ENCODE results near the gene GRID1.

GRID1 gene

DNA sequence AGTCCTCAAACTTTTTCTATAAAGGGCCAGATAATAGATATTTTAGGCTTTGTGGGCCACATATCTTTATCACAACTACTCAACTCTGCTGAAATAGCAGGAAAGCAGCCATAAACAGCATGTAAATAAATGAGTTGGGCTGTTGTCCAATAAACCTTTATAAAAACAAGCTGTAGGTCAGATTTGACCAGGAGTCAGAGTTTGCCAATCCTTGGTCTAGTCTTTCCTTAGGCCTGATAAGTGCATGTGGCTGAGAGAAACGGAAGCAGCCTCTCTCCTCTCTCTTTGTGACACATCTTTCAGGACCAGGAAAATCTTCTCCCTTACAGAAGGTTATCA lies 724.5 kb downstream of the GRID1 start:
- no peaks in the 10 kb centered on the region for H3K9me3 ChIP-seq (ENCODE audit: control insufficient read depth, insufficient read depth, low read depth, low read length)
- H3K36me3 ChIP-seq (ENCODE audit: control insufficient read depth in 2 of 2, insufficient read depth in 1 of 2, low read length in 2 of 2) = no peaks in the 10 kb centered on the region
- peaks cover 40% of the 10 kb centered on the region for H3K4me1 ChIP-seq (ENCODE audit: control insufficient read depth, insufficient read depth, low read length)
- H3K4me3 ChIP-seq (ENCODE audit: low read depth, low read length) = no peak overlapping the region
- ChIA-PET CTCF (interaction anchor here (0.6 to 0.7 kb wide), 2 partner anchors 28 to 37 kb away, joined by 3 read pairs; no protein-coding TSS in a partner anchor), POLR2A (no interaction called here)
- peak overlapping the region; percentile 92 for H3K27ac ChIP-seq (ENCODE audit: extremely low read depth, low read depth, low read length)
- TF ChIP-seq ZNF133 (tag by site-specific recombination; IDR thresholded peaks at IDR 0.05) (no peak), SETDB1 (IDR thresholded peaks at IDR 0.05; ENCODE audit: insufficient read length, low read length) (peak; percentile 3), GFI1B (tag by site-specific recombination; IDR thresholded peaks at IDR 0.05) (peak; percentile 41; the same call in 1 of the 2 replicates)

DNA sequence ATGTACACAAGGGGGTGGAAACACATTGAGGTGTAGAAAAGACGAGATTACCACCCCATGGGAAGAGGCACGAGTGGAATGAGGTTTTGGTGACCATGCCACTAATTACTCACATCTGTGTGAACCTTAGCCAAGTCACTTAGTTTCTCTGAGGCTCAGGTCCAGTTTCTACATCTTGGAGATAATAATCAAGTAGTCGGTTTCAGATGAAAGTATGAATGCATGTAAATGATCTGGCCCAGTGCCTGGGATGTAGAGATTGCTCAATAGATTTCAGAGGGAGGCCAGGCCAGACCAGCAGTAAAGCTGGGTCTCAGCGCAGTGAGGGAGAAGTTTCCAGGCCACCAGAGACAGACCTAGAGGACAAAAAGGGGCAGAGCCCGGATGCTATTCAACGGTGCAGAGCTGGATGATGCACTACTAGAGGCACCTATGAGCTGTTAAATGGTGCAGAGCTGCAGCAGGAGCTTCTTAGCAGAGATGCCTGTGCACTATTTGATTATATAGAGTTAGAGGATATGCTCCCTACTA lies 725.1 kb downstream of the GRID1 start:
- Histone ChIP-seq H3K9me3 (ENCODE audit: control insufficient read depth, insufficient read depth, low read depth, low read length) (no peaks in the 10 kb centered on the region), H3K27ac (ENCODE audit: extremely low read depth, low read depth, low read length) (peak overlapping the region; percentile 92), H3K36me3 (ENCODE audit: control insufficient read depth in 2 of 2, insufficient read depth in 1 of 2, low read length in 2 of 2) (no peaks in the 10 kb centered on the region), H3K4me1 (ENCODE audit: control insufficient read depth, insufficient read depth, low read length) (peaks cover 40% of the 10 kb centered on the region), H3K4me3 (ENCODE audit: low read depth, low read length) (no peak overlapping the region)
- ChIA-PET CTCF (interaction anchor here (0.6 kb wide), 1 partner anchor 28 kb away, joined by 3 read pairs; no protein-coding TSS in a partner anchor), POLR2A (no interaction called here)
- TF ChIP-seq ZNF514 (tag by site-specific recombination; IDR thresholded peaks at IDR 0.05) (no peak), SP3 (tag by site-specific recombination; IDR thresholded peaks at IDR 0.05) (no peak), ZFHX2 (tag by site-specific recombination; conservative IDR thresholded peaks at IDR 0.05) (no peak), ZEB2 (tag by site-specific recombination; IDR thresholded peaks at IDR 0.05) (peak; percentile 17; the same call in 1 of the 2 replicates), ZNF24 (tag by site-specific recombination; IDR thresholded peaks at IDR 0.05) (peak; percentile 56), ZNF174 (tag by site-specific recombination; IDR thresholded peaks at IDR 0.05) (no peak), ZNF561 (tag by site-specific recombination; IDR thresholded peaks at IDR 0.05; ENCODE audit: borderline replicate concordance) (no peak), ZNF571 (tag by site-specific recombination; IDR thresholded peaks at IDR 0.05) (no peak), GLIS1 (tag by site-specific recombination; IDR thresholded peaks at IDR 0.05) (peak; percentile 55; the same call in 1 of the 2 replicates), ZNF785 (tag by site-specific recombination; IDR thresholded peaks at IDR 0.05) (no peak), SP7 (tag by site-specific recombination; IDR thresholded peaks at IDR 0.05) (peak; percentile 71), ZNF416 (tag by site-specific recombination; IDR thresholded peaks at IDR 0.05) (no peak), ZNF629 (tag by site-specific recombination; IDR thresholded peaks at IDR 0.05) (peak; percentile 33), SETDB1 (IDR thresholded peaks at IDR 0.05; ENCODE audit: insufficient read length, low read length) (peak; percentile 20), ZNF404 (tag by site-specific recombination; IDR thresholded peaks at IDR 0.05) (no peak), ZNF677 (tag by site-specific recombination; IDR thresholded peaks at IDR 0.05) (no peak), BCL11A (tag by site-specific recombination; IDR thresholded peaks at IDR 0.05; ENCODE audit: low read depth) (no peak)
- TF ChIP-seq, protein P1, sequence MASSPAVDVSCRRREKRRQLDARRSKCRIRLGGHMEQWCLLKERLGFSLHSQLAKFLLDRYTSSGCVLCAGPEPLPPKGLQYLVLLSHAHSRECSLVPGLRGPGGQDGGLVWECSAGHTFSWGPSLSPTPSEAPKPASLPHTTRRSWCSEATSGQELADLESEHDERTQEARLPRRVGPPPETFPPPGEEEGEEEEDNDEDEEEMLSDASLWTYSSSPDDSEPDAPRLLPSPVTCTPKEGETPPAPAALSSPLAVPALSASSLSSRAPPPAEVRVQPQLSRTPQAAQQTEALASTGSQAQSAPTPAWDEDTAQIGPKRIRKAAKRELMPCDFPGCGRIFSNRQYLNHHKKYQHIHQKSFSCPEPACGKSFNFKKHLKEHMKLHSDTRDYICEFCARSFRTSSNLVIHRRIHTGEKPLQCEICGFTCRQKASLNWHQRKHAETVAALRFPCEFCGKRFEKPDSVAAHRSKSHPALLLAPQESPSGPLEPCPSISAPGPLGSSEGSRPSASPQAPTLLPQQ (tag by site-specific recombination; IDR thresholded peaks at IDR 0.05) = 0 out of 2 replicates have a peak, but pooled peaks have one; percentile 38
- TF ChIP-seq, protein P2, sequence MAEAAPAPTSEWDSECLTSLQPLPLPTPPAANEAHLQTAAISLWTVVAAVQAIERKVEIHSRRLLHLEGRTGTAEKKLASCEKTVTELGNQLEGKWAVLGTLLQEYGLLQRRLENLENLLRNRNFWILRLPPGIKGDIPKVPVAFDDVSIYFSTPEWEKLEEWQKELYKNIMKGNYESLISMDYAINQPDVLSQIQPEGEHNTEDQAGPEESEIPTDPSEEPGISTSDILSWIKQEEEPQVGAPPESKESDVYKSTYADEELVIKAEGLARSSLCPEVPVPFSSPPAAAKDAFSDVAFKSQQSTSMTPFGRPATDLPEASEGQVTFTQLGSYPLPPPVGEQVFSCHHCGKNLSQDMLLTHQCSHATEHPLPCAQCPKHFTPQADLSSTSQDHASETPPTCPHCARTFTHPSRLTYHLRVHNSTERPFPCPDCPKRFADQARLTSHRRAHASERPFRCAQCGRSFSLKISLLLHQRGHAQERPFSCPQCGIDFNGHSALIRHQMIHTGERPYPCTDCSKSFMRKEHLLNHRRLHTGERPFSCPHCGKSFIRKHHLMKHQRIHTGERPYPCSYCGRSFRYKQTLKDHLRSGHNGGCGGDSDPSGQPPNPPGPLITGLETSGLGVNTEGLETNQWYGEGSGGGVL (tag by site-specific recombination; IDR thresholded peaks at IDR 0.05) = peak; percentile 38; the same call in 1 of the 2 replicates
- TF ChIP-seq, protein P3, sequence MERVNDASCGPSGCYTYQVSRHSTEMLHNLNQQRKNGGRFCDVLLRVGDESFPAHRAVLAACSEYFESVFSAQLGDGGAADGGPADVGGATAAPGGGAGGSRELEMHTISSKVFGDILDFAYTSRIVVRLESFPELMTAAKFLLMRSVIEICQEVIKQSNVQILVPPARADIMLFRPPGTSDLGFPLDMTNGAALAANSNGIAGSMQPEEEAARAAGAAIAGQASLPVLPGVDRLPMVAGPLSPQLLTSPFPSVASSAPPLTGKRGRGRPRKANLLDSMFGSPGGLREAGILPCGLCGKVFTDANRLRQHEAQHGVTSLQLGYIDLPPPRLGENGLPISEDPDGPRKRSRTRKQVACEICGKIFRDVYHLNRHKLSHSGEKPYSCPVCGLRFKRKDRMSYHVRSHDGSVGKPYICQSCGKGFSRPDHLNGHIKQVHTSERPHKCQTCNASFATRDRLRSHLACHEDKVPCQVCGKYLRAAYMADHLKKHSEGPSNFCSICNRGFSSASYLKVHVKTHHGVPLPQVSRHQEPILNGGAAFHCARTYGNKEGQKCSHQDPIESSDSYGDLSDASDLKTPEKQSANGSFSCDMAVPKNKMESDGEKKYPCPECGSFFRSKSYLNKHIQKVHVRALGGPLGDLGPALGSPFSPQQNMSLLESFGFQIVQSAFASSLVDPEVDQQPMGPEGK (tag by site-specific recombination; IDR thresholded peaks at IDR 0.05) = 0 out of 2 replicates have a peak, but pooled peaks have one; percentile 20
- TF ChIP-seq, protein P4, sequence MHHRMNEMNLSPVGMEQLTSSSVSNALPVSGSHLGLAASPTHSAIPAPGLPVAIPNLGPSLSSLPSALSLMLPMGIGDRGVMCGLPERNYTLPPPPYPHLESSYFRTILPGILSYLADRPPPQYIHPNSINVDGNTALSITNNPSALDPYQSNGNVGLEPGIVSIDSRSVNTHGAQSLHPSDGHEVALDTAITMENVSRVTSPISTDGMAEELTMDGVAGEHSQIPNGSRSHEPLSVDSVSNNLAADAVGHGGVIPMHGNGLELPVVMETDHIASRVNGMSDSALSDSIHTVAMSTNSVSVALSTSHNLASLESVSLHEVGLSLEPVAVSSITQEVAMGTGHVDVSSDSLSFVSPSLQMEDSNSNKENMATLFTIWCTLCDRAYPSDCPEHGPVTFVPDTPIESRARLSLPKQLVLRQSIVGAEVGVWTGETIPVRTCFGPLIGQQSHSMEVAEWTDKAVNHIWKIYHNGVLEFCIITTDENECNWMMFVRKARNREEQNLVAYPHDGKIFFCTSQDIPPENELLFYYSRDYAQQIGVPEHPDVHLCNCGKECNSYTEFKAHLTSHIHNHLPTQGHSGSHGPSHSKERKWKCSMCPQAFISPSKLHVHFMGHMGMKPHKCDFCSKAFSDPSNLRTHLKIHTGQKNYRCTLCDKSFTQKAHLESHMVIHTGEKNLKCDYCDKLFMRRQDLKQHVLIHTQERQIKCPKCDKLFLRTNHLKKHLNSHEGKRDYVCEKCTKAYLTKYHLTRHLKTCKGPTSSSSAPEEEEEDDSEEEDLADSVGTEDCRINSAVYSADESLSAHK (tag by site-specific recombination; IDR thresholded peaks at IDR 0.05) = peak; percentile 93
- TF ChIP-seq, protein P5, sequence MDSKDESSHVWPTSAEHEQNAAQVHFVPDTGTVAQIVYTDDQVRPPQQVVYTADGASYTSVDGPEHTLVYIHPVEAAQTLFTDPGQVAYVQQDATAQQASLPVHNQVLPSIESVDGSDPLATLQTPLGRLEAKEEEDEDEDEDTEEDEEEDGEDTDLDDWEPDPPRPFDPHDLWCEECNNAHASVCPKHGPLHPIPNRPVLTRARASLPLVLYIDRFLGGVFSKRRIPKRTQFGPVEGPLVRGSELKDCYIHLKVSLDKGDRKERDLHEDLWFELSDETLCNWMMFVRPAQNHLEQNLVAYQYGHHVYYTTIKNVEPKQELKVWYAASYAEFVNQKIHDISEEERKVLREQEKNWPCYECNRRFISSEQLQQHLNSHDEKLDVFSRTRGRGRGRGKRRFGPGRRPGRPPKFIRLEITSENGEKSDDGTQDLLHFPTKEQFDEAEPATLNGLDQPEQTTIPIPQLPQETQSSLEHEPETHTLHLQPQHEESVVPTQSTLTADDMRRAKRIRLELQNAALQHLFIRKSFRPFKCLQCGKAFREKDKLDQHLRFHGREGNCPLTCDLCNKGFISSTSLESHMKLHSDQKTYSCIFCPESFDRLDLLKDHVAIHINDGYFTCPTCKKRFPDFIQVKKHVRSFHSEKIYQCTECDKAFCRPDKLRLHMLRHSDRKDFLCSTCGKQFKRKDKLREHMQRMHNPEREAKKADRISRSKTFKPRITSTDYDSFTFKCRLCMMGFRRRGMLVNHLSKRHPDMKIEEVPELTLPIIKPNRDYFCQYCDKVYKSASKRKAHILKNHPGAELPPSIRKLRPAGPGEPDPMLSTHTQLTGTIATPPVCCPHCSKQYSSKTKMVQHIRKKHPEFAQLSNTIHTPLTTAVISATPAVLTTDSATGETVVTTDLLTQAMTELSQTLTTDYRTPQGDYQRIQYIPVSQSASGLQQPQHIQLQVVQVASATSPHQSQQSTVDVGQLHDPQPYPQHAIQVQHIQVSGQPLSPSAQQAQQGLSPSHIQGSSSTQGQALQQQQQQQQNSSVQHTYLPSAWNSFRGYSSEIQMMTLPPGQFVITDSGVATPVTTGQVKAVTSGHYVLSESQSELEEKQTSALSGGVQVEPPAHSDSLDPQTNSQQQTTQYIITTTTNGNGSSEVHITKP (tag by site-specific recombination; IDR thresholded peaks at IDR 0.05) = peak; percentile 66
